Skeletal muscle tissue (tissue), 4 donors: ENCODE results near the gene TRRAP. TPM values are rescaled to one million over a fixed set of nuclear protein-coding genes. Genes with fewer than 3 reads are reported as not detected.
"Not testable (repeated sequence)": the region's sequence is repeated elsewhere in the genome, so short reads cannot be mapped to it uniquely, and the experiment has no call there.

Experiments used
- H3K27ac ChIP-seq: one replicate; pipeline ENCODE4 v1.7.0; 2013; ENCODE audit warnings: mild to moderate bottlenecking, low read depth, low read length, inconsistent platforms
- H3K27me3 ChIP-seq, 3 donors: one replicate each; pipeline ENCODE4 v1.7.0; 2013; ENCODE audit warnings: low read length in 3 of 3; ENCODE audit not compliant: control insufficient read depth in 3 of 3, insufficient read depth in 3 of 3
- H3K36me3 ChIP-seq, 3 donors: one replicate each; pipeline ENCODE4 v1.7.0; 2013; ENCODE audit warnings: low read length in 3 of 3; ENCODE audit not compliant: control insufficient read depth in 3 of 3, insufficient read depth in 3 of 3
- H3K4me1 ChIP-seq, 3 donors: one replicate each; pipeline ENCODE4 v1.7.0; 2013; ENCODE audit warnings: low read length in 3 of 3, mild to moderate bottlenecking in 3 of 3; ENCODE audit not compliant: control insufficient read depth in 3 of 3, insufficient read depth in 3 of 3
- H3K4me3 ChIP-seq, 3 donors: one replicate each; pipeline ENCODE4 v1.7.0; 2013; ENCODE audit warnings: low read length in 3 of 3
- H3K9ac ChIP-seq, 3 donors: one replicate each; pipeline ENCODE4 v1.7.0; 2013; ENCODE audit warnings: low read length in 3 of 3, mild to moderate bottlenecking in 3 of 3, moderate library complexity in 2 of 3, low read depth in 1 of 3
- H3K9me3 ChIP-seq, 3 donors: one replicate each; pipeline ENCODE4 v1.7.0; 2013; ENCODE audit warnings: low read length in 3 of 3; ENCODE audit not compliant: control insufficient read depth in 3 of 3
- total RNA-seq: library from RNA; depleted of rRNA; stranded (reverse); fragments of >200 nt; gene quantifications from one replicate; pipeline ENCODE4 v1.2.3, GENCODE V29; 2014
- donor health status: Osteomylitis.

The TRRAP gene
- total RNA-seq, 1 donor from 2014 or later = 20.4 TPM

DNA sequence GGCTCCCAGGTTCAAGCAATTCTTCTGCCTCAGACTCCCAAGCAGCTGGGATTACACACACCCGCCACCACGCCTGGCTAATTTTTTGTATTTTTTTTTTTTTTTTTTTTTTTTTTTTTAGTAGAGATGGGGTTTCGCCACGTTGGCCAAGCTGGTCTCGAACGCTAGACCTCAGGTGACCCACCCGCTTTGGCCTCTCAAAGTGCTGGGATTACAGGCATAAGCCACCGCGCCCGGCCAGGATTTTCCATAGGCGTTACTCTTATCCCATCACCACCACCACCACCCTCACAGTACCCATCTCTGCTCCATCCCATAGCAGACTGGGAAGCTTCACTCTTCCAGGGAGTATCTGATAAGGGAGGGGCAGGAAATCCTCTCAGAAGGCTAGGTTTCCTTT lies 4.7 kb upstream of the TRRAP start:
- H3K27ac ChIP-seq, H3K4me3 ChIP-seq, H3K9me3 ChIP-seq, H3K36me3 ChIP-seq, H3K9ac ChIP-seq: not testable (repeated sequence)
- H3K27me3 ChIP-seq = peaks cover 9 to 22% (median 22%) of the 10 kb centered on the region in 3 donors
- H3K4me1 ChIP-seq = peaks cover 4 to 10% (median 10%) of the 10 kb centered on the region in 3 donors

DNA sequence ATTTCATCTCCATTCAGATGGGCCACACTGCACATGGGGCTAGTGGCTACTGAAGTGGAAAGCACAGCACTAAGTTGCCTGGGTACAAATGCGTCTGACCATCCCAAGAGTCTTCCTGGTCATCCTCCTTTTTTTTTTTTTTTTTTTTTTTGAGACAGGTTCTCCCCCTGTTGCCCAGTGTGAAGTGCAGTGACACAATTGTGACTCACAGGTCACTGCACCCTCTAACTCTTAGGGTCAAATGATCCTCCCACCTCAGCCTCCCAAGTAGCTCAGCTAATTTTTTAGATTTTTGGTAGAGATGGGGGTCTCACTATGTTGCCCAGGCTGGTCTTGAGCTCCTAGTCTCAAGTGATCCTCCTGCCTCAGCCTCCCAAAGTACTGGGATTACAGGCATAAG lies 3.4 kb upstream of the TRRAP start:
- no peaks in the 10 kb centered on the region for H3K36me3 ChIP-seq
- no peaks in the 10 kb centered on the region for H3K9me3 ChIP-seq
- peaks cover 11 to 15% (median 15%) of the 10 kb centered on the region in 3 donors for H3K4me1 ChIP-seq
- no peak overlapping the region for H3K27ac ChIP-seq
- no peak overlapping the region for H3K4me3 ChIP-seq
- peaks cover 9 to 12% (median 9%) of the 10 kb centered on the region in 3 donors for H3K27me3 ChIP-seq
- H3K9ac ChIP-seq = no peak overlapping the region

DNA sequence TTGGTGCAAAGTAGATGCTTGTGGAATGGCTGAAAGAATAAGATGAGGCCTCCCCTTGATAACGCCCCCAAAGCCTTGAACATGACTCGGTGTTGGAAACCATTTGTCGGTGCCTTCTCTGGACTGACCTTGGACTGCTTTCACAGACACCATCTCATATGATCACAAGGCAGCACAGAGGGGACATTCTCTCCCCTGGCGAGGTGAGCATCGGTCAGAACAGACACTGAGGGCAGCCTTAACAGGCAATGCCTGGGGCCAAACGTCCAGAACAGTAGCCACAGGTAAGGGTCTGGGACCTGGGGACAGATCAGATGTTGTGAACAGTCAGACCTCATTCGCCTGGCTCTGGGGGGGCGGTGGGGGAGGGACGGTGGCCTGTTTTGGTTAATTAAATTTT lies 2.8 kb upstream of the TRRAP start:
- H3K27ac ChIP-seq = no peak overlapping the region
- no peak overlapping the region for H3K4me3 ChIP-seq
- H3K4me1 ChIP-seq = peaks cover 16 to 20% (median 19%) of the 10 kb centered on the region in 3 donors
- no peaks in the 10 kb centered on the region for H3K36me3 ChIP-seq
- H3K27me3 ChIP-seq = peaks cover 9 to 12% (median 9%) of the 10 kb centered on the region in 3 donors
- H3K9ac ChIP-seq = no peak overlapping the region
- H3K9me3 ChIP-seq = no peaks in the 10 kb centered on the region

DNA sequence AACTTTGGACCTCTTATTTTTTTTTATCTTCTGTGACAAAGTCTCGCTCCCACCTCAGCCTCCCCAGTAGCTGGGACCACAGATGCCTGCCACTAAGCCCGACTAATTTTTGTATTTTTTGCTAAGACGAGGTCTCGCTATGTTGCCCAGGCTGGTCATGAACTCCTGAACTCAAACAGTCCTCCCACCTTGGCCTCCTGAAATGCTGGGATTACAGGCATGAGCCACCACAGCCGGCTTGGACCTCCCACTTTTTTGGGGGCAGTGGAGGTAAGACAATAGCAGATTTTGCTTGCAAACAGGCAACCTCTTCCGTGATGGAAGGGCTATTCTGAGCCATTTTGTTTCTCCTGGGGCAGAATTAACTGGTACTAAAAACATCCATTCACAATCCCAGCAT lies 1.2 kb upstream of the TRRAP start:
- no peaks in the 10 kb centered on the region for H3K9me3 ChIP-seq
- H3K36me3 ChIP-seq = peaks cover 2 to 10% (median 8%) of the 10 kb centered on the region in 3 donors
- H3K27ac ChIP-seq = no peak overlapping the region
- H3K9ac ChIP-seq = no peak overlapping the region
- H3K4me1 ChIP-seq = peaks cover 17 to 23% (median 19%) of the 10 kb centered on the region in 3 donors
- H3K4me3 ChIP-seq = no peak overlapping the region
- H3K27me3 ChIP-seq = no peaks in the 10 kb centered on the region

DNA sequence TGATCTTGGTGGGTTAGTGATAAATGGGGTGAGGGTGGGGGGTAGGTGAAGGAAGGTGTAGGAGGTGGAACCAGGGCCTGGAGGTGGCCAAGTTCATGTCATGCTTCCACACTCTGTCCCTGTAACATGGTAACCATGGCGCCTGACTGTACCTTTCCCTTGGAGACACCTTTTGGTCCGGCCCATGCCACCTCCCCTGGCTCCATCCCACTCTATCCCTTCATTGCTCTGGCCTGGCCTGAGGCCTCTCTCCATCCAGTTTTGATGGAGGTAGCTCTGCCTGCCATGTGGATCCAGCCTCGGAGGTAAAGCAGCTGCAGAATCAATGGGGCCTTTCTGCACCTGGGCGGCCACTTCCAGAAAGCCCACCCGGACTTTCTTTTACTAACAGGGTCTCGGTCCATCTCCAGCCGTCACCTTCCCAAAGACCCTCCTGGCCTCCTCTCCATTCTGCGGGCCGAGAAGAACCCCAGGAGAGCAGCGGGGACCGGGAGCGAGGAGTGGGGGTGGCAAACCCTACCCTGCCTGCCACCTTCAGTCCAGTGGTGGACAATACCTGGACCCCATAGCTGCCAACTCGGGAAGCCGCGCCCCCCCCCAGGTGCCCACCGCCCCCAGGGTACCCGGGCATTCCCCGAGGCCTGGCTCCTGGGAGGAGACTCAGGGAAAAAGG lies 504 bp upstream of the TRRAP start:
- Histone ChIP-seq H3K27ac (peak overlapping the region; percentile 88), H3K36me3 (peaks cover 7 to 14% (median 10%) of the 10 kb centered on the region in 3 donors), H3K4me3 (peak overlapping the region; percentile 65 to 95 (median 85)), H3K9ac (peak overlapping the region; percentile 69 to 96 (median 84)), H3K4me1 (peaks cover 17 to 23% (median 19%) of the 10 kb centered on the region in 3 donors), H3K9me3 (no peaks in the 10 kb centered on the region), H3K27me3 (no peaks in the 10 kb centered on the region)

DNA sequence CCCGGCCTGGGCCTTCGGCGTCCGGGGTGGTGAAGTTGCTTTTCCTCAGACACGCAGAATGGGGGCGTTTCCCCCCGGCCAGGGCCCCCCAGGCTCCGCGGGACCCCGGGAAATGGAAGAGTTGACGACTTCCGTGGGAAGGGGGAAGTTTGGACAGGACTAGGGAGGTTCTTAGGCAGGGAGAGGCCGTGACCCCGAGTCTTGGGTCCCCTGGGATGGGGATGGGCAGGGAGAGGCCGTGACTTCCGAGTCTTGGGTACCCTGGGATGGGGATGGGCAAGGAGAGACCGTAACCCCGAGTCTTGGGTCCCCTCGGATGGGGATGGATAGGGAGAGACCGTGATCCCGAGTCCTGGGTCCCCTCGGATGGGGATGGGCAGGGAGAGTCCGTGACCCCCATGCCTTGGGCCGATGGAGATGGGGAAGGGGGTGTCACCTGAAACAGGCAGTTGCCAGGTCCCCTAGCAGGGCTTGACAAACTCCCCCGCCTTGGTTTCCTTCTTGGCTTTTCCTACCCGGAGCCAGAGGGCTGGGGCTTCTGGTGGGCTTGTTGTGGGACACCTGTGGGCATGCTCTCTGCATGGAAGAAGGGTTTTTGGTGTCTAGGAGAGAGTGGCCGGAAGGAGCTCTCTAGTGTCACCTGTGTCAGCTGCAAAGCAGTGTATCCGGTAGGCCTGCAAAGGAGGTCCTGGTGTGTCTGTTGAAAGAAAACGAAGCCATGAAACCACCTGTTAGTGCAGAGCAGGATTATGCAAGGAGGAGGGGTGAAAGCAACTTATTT lies 1.1 kb downstream of the TRRAP start:
- Histone ChIP-seq H3K9ac (peak overlapping the region; percentile 84 to 98 (median 96)), H3K4me1 (peaks cover 17 to 23% (median 19%) of the 10 kb centered on the region in 3 donors), H3K36me3 (peaks cover 20 to 24% (median 24%) of the 10 kb centered on the region in 3 donors), H3K27ac (peak overlapping the region; percentile 88), H3K27me3 (no peaks in the 10 kb centered on the region), H3K4me3 (peak overlapping the region; percentile 79 to 95 (median 85)), H3K9me3 (no peaks in the 10 kb centered on the region)

DNA sequence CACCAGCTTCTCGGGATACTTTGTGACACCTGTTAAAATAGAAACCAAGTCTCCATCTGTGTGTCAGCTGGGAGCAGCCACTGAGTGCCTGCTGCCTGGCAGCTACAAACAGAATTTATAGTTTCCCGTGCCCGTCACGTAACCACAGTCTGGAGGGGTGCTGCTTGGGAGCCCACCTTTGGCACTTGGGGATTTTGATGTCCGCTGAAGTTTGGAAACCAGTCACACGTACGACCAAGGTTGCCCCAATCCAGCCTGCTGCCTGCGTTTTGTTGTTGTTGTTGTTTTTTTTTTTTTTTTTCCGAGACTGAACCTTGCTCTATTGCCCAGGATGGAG lies 1.6 kb downstream of the TRRAP start:
- Histone ChIP-seq H3K9me3 (no peaks in the 10 kb centered on the region), H3K27me3 (no peaks in the 10 kb centered on the region), H3K36me3 (peaks cover 24 to 29% (median 29%) of the 10 kb centered on the region in 3 donors), H3K4me3 (peak overlapping the region; percentile 79 to 95 (median 85)), H3K9ac (peak overlapping the region; percentile 84 to 98 (median 96)), H3K4me1 (peaks cover 17 to 23% (median 19%) of the 10 kb centered on the region in 3 donors), H3K27ac (peak overlapping the region; percentile 88)

DNA sequence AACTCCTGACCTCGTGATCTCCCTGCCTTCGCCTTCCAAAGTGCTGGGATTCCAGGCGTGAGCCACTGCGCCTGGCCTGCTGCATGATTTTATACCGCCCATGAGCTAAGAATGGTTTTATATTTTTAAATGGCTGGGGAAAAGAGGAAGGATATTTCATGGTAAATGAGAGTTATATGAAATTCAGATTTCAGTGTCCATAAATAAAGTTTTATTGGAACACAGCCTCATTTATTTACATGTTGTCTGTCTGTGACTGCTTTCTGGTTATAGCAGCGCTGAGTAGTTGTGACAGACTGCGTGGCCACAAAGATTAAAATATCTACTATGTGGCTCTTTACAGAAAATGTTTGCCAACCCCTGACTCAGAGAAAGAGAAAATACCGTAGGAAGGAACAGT lies 2.2 kb downstream of the TRRAP start:
- H3K9me3 ChIP-seq = no peaks in the 10 kb centered on the region
- peaks cover 17 to 23% (median 19%) of the 10 kb centered on the region in 3 donors for H3K4me1 ChIP-seq
- no peaks in the 10 kb centered on the region for H3K27me3 ChIP-seq
- peaks cover 24 to 29% (median 29%) of the 10 kb centered on the region in 3 donors for H3K36me3 ChIP-seq
- H3K4me3 ChIP-seq = peak overlapping the region in 2 of 3 donors; percentile 79 to 85
- H3K9ac ChIP-seq = peak overlapping the region in 1 of 3 donors; percentile 96
- peak overlapping the region; percentile 88 for H3K27ac ChIP-seq

DNA sequence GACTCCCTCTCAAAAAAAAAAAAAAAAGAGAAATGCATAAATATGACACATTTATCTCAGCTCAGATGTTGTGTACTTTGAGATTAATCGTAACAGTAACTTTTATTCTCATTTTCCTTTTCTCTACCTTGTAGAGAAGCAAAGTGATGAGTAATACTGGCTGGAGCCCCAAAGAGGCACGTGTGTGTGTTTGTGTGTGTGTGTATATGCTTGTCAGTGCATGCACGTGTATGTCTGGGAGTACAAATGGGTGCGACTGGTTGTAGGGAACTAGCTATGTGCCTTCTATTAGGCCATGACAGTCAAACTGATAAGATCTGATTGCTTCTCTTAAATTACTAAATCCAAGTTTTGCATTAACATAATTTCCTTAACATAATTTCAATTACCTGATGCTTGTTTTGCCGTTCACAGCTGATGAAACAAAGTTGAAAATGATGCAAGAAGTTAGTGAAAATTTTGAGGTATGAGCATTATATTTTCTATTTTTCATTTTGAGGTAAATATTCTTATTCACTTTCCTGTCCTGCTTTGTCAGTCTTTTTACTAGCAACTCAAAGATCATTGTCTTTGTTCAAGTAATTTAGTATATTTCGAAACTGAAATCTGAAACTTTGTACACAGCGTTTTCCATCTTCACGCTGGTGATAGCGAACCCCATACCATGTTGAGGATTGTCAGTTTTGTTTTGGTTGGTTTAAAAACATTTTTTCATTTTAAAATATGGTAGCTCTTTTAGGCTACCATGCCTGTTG lies 3.4 kb downstream of the TRRAP start:
- Histone ChIP-seq H3K27me3 (no peaks in the 10 kb centered on the region), H3K4me1 (peaks cover 17 to 23% (median 19%) of the 10 kb centered on the region in 3 donors), H3K9ac (no peak overlapping the region), H3K36me3 (peaks cover 24 to 37% (median 31%) of the 10 kb centered on the region in 3 donors), H3K4me3 (no peak overlapping the region), H3K9me3 (no peaks in the 10 kb centered on the region), H3K27ac (no peak overlapping the region)
